Upper lobe of left lung (tissue), 6 donors: ENCODE data around the gene TNFAIP8. TPM values are rescaled to one million over a fixed set of nuclear protein-coding genes. Genes with fewer than 3 reads are reported as not detected.

ENCODE experiments used
- ATAC-seq, 2 donors: fragments of 200-7000 bp; cut with Tn5 transposase; one replicate each; pipeline ENCODE4 v1.9.1; 2022; ENCODE audit warnings: mild to moderate bottlenecking in 2 of 2, moderate library complexity in 2 of 2; ENCODE audit not compliant: low FRiP score in 2 of 2
- DNase-seq, 2 donors: peaks; one replicate each; pipeline ENCODE4 v3.0.0-alpha.2; 2019 to 2020
- H3K27ac ChIP-seq, 4 donors: fragments of 200-600 bp; sonication (generic); one replicate each; pipeline ENCODE4 v1.5.1; 2016 to 2019
- H3K27me3 ChIP-seq, 4 donors: fragments of 200-600 bp; sonication (generic); one replicate each; pipeline ENCODE4 v1.5.1; 2017 to 2019
- H3K36me3 ChIP-seq, 4 donors: fragments of 200-600 bp; sonication (generic); one replicate each; pipeline ENCODE4 v1.5.1; 2016 to 2019
- H3K4me1 ChIP-seq, 4 donors: fragments of 200-600 bp; sonication (generic); one replicate each; pipeline ENCODE4 v1.5.1; 2018 to 2019
- H3K4me3 ChIP-seq, 4 donors: fragments of 200-600 bp; sonication (generic); one replicate each; pipeline ENCODE4 v1.5.1; 2017 to 2019; ENCODE audit warnings: mild to moderate bottlenecking in 2 of 4, moderate library complexity in 1 of 4
- H3K9me3 ChIP-seq, 4 donors: fragments of 200-600 bp; sonication (generic); one replicate each; pipeline ENCODE4 v1.5.1; 2018 to 2019
- CTCF ChIP-seq, 6 experiments: fragments of 450-650 bp in 4 of 6; fragments of 200-600 bp in 2 of 6; sonication (generic) in 2 of 6; IDR thresholded peaks; one replicate each; pipeline ENCODE4 v1.5.1; 2016 to 2019; ENCODE audit warnings: antibody characterized with exemption in 6 of 6
- EP300 ChIP-seq, 4 donors: sonication (generic); formaldehyde crosslinking; IDR thresholded peaks; one replicate each; pipeline ENCODE4 v1.5.1; 2017; ENCODE audit warnings: antibody characterized with exemption in 4 of 4, control low read depth in 2 of 4
- POLR2A ChIP-seq, 4 donors: fragments of 450-650 bp; IDR thresholded peaks; one replicate each; pipeline ENCODE4 v1.5.1; 2016 to 2017; ENCODE audit warnings: antibody characterized with exemption in 4 of 4, mild to moderate bottlenecking in 2 of 4
- POLR2AphosphoS5 ChIP-seq, 2 donors: sonication (generic); formaldehyde crosslinking; IDR thresholded peaks; one replicate each; pipeline ENCODE4 v1.5.1; 2017; ENCODE audit warnings: antibody characterized with exemption in 2 of 2
- WGBS, 2 donors: methylation state at CpG; one replicate each; pipeline ENCODE4 v1.1.5; 2017 to 2018; 5-methylcytosine and 5-hydroxymethylcytosine counted together
- total RNA-seq, 6 donors: library from RNA; depleted of rRNA in 4 of 6; stranded (reverse); fragments of >200 nt in 4 of 6; gene quantifications; one replicate each; pipeline versions ENCODE4 v1.1.0 to v1.2.1, GENCODE V29; 2016 to 2021
- donor health status: DM: no; HTN: no; CAD: no; lungs with moderate emphysema.
- donor health status: DM: no; HTN: yes; CAD: no; lungs with severe emphysema.

Gene TNFAIP8
- total RNA-seq, 6 donors from 2014 or later: 14.7 to 33.2 (median 19.7) TPM

- ATAC-seq (no peak), DNase-seq (no peak)
- Histone ChIP-seq H3K4me1 (peaks cover 4 to 19% (median 10%) of the 10 kb centered on the region in 4 donors), H3K27ac (no peak overlapping the region), H3K9me3 (no peaks in the 10 kb centered on the region), H3K27me3 (no peaks in the 10 kb centered on the region), H3K36me3 (no peaks in the 10 kb centered on the region), H3K4me3 (no peak overlapping the region)
- TF ChIP-seq POLR2AphosphoS5 (IDR thresholded peaks at IDR 0.05) (no peak), CTCF (IDR thresholded peaks at IDR 0.05) (no peak), EP300 (IDR thresholded peaks at IDR 0.05) (no peak), POLR2A (IDR thresholded peaks at IDR 0.05) (no peak)
- 69 to 75% methylated on average over 4 of the region's 4 CpGs for WGBS, 2 donors
Observed at GRCh38 chr5:119402555-119402954, 46.7 kb downstream of the TNFAIP8 start.

GRCh38 chr5:119404033-119404432, 48.2 kb downstream of the TNFAIP8 start:
- TF ChIP-seq POLR2AphosphoS5 (IDR thresholded peaks at IDR 0.05) (no peak), CTCF (IDR thresholded peaks at IDR 0.05) (no peak), POLR2A (IDR thresholded peaks at IDR 0.05) (no peak), EP300 (IDR thresholded peaks at IDR 0.05) (no peak)
- no peak overlapping the region for H3K4me3 ChIP-seq
- ATAC-seq: no peak
- H3K36me3 ChIP-seq: no peaks in the 10 kb centered on the region
- no peaks in the 10 kb centered on the region for H3K9me3 ChIP-seq
- H3K4me1 ChIP-seq: peaks cover 0 to 7% (median 1%) of the 10 kb centered on the region in 4 donors
- no peak for DNase-seq
- 78 to 83% methylated on average over 2 of the region's 2 CpGs for WGBS, 2 donors
- no peaks in the 10 kb centered on the region for H3K27me3 ChIP-seq
- H3K27ac ChIP-seq: no peak overlapping the region

- Histone ChIP-seq H3K27ac (no peak overlapping the region), H3K9me3 (no peaks in the 10 kb centered on the region), H3K4me1 (no peaks in the 10 kb centered on the region), H3K27me3 (no peaks in the 10 kb centered on the region), H3K4me3 (no peak overlapping the region), H3K36me3 (no peaks in the 10 kb centered on the region)
- no peak for DNase-seq
- ATAC-seq: no peak
- WGBS, 2 donors: 63 to 87% methylated on average over 4 of the region's 4 CpGs
- no peak for TF ChIP-seq EP300 (IDR thresholded peaks at IDR 0.05)
- TF ChIP-seq POLR2AphosphoS5 (IDR thresholded peaks at IDR 0.05): no peak
- no peak for TF ChIP-seq POLR2A (IDR thresholded peaks at IDR 0.05)
- TF ChIP-seq CTCF (IDR thresholded peaks at IDR 0.05): no peak
Observed at GRCh38 chr5:119405419-119405818, 49.6 kb downstream of the TNFAIP8 start.

- H3K4me1 ChIP-seq: peaks cover 2 to 6% (median 5%) of the 10 kb centered on the region in 4 donors
- DNase-seq (no peak), ATAC-seq (no peak)
- no peaks in the 10 kb centered on the region for H3K36me3 ChIP-seq
- H3K4me3 ChIP-seq: no peak overlapping the region
- H3K27me3 ChIP-seq: no peaks in the 10 kb centered on the region
- no peak for TF ChIP-seq CTCF (IDR thresholded peaks at IDR 0.05)
- no peaks in the 10 kb centered on the region for H3K9me3 ChIP-seq
- 93 to 97% methylated on average over 5 of the region's 5 CpGs for WGBS, 2 donors
- no peak overlapping the region for H3K27ac ChIP-seq
Observed at GRCh38 chr5:119406551-119407110, 50.8 kb downstream of the TNFAIP8 start.

- Histone ChIP-seq H3K4me1 (peaks cover 4 to 12% (median 8%) of the 10 kb centered on the region in 4 donors), H3K36me3 (no peaks in the 10 kb centered on the region), H3K27me3 (no peaks in the 10 kb centered on the region), H3K4me3 (no peak overlapping the region), H3K27ac (no peak overlapping the region), H3K9me3 (no peaks in the 10 kb centered on the region)
- no peak for TF ChIP-seq CTCF (IDR thresholded peaks at IDR 0.05)
- TF ChIP-seq POLR2AphosphoS5 (IDR thresholded peaks at IDR 0.05): no peak
- no peak for TF ChIP-seq POLR2A (IDR thresholded peaks at IDR 0.05)
- TF ChIP-seq EP300 (IDR thresholded peaks at IDR 0.05): no peak
- DNase-seq (no peak), ATAC-seq (no peak)
- 75% methylated on average over 3 of the region's 3 CpGs for WGBS, 2 donors
Observed at GRCh38 chr5:119409235-119409815, 53.5 kb downstream of the TNFAIP8 start.
